LNCAP (cell line): ENCODE measurements around the gene METTL5.

Source experiments
- CTCF ChIP-seq: fragments of 450-650 bp; IDR thresholded peaks from 2 replicates; pipeline ENCODE4 v1.5.1; 2017; ENCODE audit warnings: mild to moderate bottlenecking

Gene METTL5

GRCh38 chr2:169818241-169818640 is 6.5 kb downstream of the METTL5 start:
- no peak for TF ChIP-seq CTCF

DNA sequence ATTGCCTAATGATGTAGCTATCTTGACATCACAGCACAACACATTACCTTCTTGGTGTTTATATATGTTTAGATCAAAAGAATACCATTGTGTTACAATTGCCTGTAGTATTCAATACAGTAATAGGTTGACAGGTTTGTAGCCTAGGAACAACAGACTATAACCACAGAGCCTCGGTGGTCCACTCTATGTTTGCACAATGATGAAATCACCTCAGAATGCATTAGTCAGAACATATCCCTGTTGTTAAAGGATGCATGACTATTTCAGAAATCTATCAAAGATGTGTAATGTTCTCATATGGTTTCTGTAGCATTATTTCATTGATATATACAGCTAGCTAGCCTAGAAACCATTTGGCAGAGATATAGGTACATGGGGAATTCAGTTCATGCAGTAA is 8.9 kb downstream of the METTL5 start:
- no peak for TF ChIP-seq CTCF

GRCh38 chr2:169808221-169808620 is 16.5 kb downstream of the METTL5 start:
- no peak for TF ChIP-seq CTCF

GRCh38 chr2:169806586-169806985 is 18.1 kb downstream of the METTL5 start:
- TF ChIP-seq CTCF = no peak

DNA sequence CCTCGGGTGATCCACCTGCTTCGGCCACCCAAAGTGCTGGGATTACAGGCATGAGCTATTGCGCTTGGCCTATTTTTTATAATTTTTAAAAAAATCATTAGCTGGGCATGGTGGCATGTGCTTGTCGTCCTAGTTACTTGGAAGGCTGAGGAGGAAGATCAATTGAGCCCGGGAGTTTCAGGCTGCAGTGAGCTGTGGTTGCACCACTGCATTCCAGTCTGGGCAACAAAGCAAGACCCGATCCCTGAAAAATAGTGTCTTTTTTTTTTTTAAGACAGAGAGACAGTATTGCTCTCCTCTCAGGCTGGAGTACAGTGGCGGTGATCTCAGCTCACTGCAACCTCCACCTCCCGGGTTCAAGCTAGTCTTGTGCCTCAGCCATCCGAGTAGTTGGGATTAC is 21.2 kb downstream of the METTL5 start:
- no peak for TF ChIP-seq CTCF

DNA sequence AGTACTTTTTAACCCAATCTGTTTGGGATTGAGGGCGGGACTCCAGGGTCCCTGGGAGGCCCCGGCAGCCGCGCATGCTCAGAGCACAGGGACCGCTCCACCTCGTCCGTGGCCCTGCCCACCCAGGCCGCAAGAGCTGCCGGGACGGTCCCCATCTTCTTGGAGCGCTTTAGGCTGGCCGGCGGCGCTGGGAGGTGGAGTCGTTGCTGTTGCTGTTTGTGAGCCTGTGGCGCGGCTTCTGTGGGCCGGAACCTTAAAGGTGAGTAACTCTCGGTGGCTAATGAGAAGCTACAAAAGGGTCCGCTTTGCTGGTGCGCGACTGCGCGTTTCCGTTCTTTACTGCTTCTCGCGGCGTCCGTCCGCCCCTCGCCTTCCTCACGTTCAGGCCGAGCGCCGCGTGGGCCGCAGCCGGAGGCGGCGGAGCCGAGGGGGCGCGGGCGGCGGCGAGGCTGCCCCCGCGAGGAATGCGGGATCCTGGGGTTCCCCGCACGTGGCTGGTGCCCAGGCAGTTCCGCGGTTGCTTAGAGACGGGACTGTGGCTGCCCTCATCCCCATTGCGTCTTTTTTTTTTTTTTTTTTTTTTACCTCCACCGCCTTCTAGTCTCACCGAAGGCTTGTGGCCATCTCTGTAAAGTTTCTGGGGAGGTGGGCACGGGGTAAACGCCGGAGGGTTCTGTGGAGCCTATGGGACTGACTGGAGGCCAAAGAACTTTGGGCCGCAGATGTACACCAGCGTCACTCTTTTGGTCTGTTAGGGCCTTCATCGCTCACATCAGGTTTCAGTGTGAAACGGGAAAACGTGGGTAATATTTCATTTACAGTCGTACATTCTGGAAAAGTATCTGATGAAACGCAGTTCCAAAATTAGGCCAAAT is 25.8 kb downstream of the METTL5 start, which contains the start of gene SSB:
TSS of gene SSB (plus strand) at position 154 of the 875 bp plus-strand sequence. CDS start 2,090 bp downstream, outside the sequence.
- no peak for TF ChIP-seq CTCF

GRCh38 chr2:169798397-169798717 is 26.3 kb downstream of the METTL5 start:
- no peak for TF ChIP-seq CTCF
